ENCODE data around the gene CA10.

DNA sequence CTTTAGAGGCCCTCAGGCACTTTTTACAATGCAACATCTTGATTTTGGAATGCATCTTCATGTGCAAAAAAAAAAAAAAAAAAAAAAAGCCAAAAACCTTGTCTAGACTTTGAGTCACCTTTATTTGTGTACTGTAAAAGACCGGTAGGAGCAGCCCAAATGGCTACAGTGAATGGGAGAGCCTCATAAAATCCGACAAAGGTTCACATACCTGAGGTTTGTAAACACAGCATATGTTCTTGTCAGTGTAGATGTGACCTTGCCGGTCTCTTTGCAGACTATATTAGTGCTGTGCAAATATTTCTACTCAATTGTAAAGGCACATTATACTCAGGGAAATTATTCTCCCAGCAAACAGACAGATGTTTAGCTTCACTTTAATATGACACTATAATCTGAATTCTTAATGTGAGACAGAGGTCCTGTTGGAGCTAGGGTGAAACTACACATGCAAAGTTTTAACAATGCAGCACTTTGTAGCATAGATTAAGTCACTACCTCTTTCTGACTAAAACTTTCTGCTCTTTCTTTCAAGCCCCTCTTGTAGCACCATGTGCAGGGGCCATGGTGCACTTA lies 211.3 kb downstream of the CA10 start:
- TF ChIP-seq, protein P1, sequence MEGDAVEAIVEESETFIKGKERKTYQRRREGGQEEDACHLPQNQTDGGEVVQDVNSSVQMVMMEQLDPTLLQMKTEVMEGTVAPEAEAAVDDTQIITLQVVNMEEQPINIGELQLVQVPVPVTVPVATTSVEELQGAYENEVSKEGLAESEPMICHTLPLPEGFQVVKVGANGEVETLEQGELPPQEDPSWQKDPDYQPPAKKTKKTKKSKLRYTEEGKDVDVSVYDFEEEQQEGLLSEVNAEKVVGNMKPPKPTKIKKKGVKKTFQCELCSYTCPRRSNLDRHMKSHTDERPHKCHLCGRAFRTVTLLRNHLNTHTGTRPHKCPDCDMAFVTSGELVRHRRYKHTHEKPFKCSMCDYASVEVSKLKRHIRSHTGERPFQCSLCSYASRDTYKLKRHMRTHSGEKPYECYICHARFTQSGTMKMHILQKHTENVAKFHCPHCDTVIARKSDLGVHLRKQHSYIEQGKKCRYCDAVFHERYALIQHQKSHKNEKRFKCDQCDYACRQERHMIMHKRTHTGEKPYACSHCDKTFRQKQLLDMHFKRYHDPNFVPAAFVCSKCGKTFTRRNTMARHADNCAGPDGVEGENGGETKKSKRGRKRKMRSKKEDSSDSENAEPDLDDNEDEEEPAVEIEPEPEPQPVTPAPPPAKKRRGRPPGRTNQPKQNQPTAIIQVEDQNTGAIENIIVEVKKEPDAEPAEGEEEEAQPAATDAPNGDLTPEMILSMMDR (IDR thresholded peaks at IDR 0.05; ENCODE audit: poor library complexity, severe bottlenecking), result no peak
- TF ChIP-seq TAF1 (IDR thresholded peaks at IDR 0.05; ENCODE audit: low read depth) (no peak), SMC3 (conservative IDR thresholded peaks at IDR 0.05; ENCODE audit: poor library complexity) (no peak), REST (IDR thresholded peaks at IDR 0.05; ENCODE audit: borderline replicate concordance) (no peak)
